ENCODE data around the gene DPPA4.
A peak's percentile ranks its signal among the peaks of the same experiment; 100 is the strongest.

The DPPA4 gene

DNA sequence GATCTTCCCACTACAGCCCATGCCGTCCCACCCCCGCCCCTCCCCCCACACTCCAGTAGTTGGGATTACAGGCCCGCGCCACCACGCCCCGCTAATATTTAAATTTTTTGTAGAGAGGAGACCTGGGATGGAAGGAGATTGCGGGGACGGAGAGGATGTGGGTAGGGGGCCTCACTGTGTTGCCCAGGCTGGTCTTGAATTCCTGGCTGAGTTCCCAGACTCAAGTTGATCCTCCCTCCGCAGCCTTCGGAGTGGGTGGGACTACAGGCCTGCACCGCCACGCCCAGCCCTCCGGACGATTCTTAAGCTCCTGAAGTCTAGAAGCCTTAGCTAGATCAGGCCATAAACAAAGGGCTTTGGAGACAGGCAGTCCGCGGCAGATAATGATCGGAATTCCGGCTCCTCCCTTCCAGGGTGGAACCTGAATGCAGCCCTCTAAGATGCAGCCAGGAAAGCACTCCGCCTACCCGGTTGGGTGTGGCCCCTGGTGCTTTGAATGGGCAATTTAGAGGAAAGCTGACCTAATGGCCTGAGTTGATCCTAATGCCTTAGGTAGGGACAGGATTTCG, 21.1 kb downstream of the DPPA4 start, which contains the start of gene DPPA2:
Gene DPPA2, minus strand, starts transcription at position 356 of the 569 bp plus-strand sequence. CDS start 1,975 bp downstream, outside the sequence.
- no peaks in the 10 kb centered on the region for H3K9me3 ChIP-seq (ENCODE audit: insufficient read depth, low read depth, low read length)
- no peaks in the 10 kb centered on the region for H3K27me3 ChIP-seq (ENCODE audit: insufficient read depth, low read length, poor library complexity, severe bottlenecking)
- H4K20me1 ChIP-seq (ENCODE audit: insufficient read depth, low read length, poor library complexity, severe bottlenecking) = no peaks in the 10 kb centered on the region
- no peak within 1 kb of the TSS for H2AFZ ChIP-seq (ENCODE audit: low read length)
- no peak within 1 kb of the TSS for H3K4me3 ChIP-seq (ENCODE audit: low read length, poor library complexity, severe bottlenecking)
- no peak within 1 kb of the TSS for H3K4me2 ChIP-seq (ENCODE audit: low read depth, low read length, poor library complexity, severe bottlenecking)
- no peak for TF ChIP-seq EZH2phosphoT487 (IDR thresholded peaks at IDR 0.05; ENCODE audit: borderline replicate concordance)
- TF ChIP-seq, protein P1, sequence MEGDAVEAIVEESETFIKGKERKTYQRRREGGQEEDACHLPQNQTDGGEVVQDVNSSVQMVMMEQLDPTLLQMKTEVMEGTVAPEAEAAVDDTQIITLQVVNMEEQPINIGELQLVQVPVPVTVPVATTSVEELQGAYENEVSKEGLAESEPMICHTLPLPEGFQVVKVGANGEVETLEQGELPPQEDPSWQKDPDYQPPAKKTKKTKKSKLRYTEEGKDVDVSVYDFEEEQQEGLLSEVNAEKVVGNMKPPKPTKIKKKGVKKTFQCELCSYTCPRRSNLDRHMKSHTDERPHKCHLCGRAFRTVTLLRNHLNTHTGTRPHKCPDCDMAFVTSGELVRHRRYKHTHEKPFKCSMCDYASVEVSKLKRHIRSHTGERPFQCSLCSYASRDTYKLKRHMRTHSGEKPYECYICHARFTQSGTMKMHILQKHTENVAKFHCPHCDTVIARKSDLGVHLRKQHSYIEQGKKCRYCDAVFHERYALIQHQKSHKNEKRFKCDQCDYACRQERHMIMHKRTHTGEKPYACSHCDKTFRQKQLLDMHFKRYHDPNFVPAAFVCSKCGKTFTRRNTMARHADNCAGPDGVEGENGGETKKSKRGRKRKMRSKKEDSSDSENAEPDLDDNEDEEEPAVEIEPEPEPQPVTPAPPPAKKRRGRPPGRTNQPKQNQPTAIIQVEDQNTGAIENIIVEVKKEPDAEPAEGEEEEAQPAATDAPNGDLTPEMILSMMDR (conservative IDR thresholded peaks at IDR 0.05; ENCODE audit: low read length) = no peak
- no peaks in the 10 kb centered on the region for H3K9me2 ChIP-seq (replicated peaks; ENCODE audit: low read depth, low read length)
- no peaks in the 10 kb centered on the region for H3F3A ChIP-seq (ENCODE audit: low read depth)
- no peak within 1 kb of the TSS for H3K9ac ChIP-seq (ENCODE audit: low read depth, low read length, poor library complexity, severe bottlenecking)
- no peaks in the 10 kb centered on the region for H3K79me2 ChIP-seq (ENCODE audit: insufficient read depth, low read length)
- no peaks in the 10 kb centered on the region for H3K36me3 ChIP-seq (ENCODE audit: insufficient read depth, low read length)
- no peaks in the 10 kb centered on the region for H3K4me1 ChIP-seq (ENCODE audit: insufficient read depth, low read length, poor library complexity, severe bottlenecking)

DNA sequence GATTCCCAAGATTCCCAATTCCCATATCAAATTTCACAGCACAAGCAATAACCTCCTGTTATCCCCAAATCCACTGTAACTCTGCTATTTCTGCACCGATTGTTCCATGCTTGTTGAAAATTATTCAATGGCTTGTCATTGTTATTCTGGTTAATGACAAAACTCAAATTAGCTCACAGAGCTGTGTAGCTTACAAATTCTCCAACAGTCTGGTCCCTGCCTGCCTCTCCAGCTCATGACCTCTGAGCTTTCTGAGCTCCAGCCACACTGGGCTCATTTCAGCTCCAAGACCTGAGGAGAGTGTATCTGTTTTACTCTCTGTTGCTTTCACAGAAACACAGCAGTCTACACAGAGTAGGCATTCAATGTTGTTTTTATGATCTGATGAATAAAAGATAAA, 24.3 kb downstream of the DPPA4 start:
- Histone ChIP-seq H3K4me1 (ENCODE audit: insufficient read depth, low read length, poor library complexity, severe bottlenecking) (no peaks in the 10 kb centered on the region), H3F3A (ENCODE audit: low read depth) (no peaks in the 10 kb centered on the region), H3K9ac (ENCODE audit: low read depth, low read length, poor library complexity, severe bottlenecking) (no peak overlapping the region), H3K36me3 (ENCODE audit: insufficient read depth, low read length) (no peaks in the 10 kb centered on the region), H2AFZ (ENCODE audit: low read length) (peak overlapping the region; percentile 29), H3K79me2 (ENCODE audit: insufficient read depth, low read length) (no peaks in the 10 kb centered on the region), H3K4me2 (ENCODE audit: low read depth, low read length, poor library complexity, severe bottlenecking) (no peak overlapping the region), H3K27me3 (ENCODE audit: insufficient read depth, low read length, poor library complexity, severe bottlenecking) (no peaks in the 10 kb centered on the region), H3K4me3 (ENCODE audit: low read length, poor library complexity, severe bottlenecking) (no peak overlapping the region), H4K20me1 (ENCODE audit: insufficient read depth, low read length, poor library complexity, severe bottlenecking) (no peaks in the 10 kb centered on the region), H3K9me3 (ENCODE audit: insufficient read depth, low read depth, low read length) (no peaks in the 10 kb centered on the region), H3K9me2 (replicated peaks; ENCODE audit: low read depth, low read length) (no peaks in the 10 kb centered on the region)
- TF ChIP-seq, protein P1 (conservative IDR thresholded peaks at IDR 0.05; ENCODE audit: low read length) = no peak
- TF ChIP-seq EZH2phosphoT487 (IDR thresholded peaks at IDR 0.05; ENCODE audit: borderline replicate concordance) = no peak

DNA sequence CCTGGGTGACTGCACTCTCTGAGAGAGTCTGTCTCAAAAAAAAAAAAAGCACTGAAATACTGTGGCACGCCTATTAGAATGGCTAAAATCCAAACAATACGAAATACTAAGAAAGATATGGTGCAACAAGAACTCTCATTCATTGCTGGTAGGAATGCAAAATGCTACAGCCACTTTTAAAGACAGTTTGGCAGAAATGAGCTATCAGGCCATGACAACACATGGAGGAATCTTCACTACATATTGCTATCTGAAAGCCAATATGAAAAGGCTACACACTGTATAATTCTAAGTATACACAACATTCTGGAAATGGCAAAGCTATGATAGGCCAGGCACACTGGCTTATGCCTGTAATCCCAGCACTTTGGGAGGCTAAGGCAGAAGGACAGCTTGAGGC, 39.9 kb downstream of the DPPA4 start:
- H3K79me2 ChIP-seq (ENCODE audit: insufficient read depth, low read length) = no peaks in the 10 kb centered on the region
- no peak overlapping the region for H3K4me2 ChIP-seq (ENCODE audit: low read depth, low read length, poor library complexity, severe bottlenecking)
- no peaks in the 10 kb centered on the region for H3K36me3 ChIP-seq (ENCODE audit: insufficient read depth, low read length)
- TF ChIP-seq, protein P1 (conservative IDR thresholded peaks at IDR 0.05; ENCODE audit: low read length) = no peak
- TF ChIP-seq EZH2phosphoT487 (IDR thresholded peaks at IDR 0.05; ENCODE audit: borderline replicate concordance) = no peak
- no peak overlapping the region for H2AFZ ChIP-seq (ENCODE audit: low read length)
- H3K4me3 ChIP-seq (ENCODE audit: low read length, poor library complexity, severe bottlenecking) = no peak overlapping the region
- no peaks in the 10 kb centered on the region for H3K27me3 ChIP-seq (ENCODE audit: insufficient read depth, low read length, poor library complexity, severe bottlenecking)
- H3K9me3 ChIP-seq (ENCODE audit: insufficient read depth, low read depth, low read length) = no peaks in the 10 kb centered on the region
- H3K9me2 ChIP-seq (replicated peaks; ENCODE audit: low read depth, low read length) = no peaks in the 10 kb centered on the region
- no peaks in the 10 kb centered on the region for H4K20me1 ChIP-seq (ENCODE audit: insufficient read depth, low read length, poor library complexity, severe bottlenecking)
- H3K9ac ChIP-seq (ENCODE audit: low read depth, low read length, poor library complexity, severe bottlenecking) = no peak overlapping the region
- no peaks in the 10 kb centered on the region for H3F3A ChIP-seq (ENCODE audit: low read depth)
- no peaks in the 10 kb centered on the region for H3K4me1 ChIP-seq (ENCODE audit: insufficient read depth, low read length, poor library complexity, severe bottlenecking)

Data from Loucy (cell line).